Uterus (tissue), 2 donors: ENCODE data around the gene HOXD12.

Experiments
- POLR2A ChIP-seq, 2 donors: fragments of 450-650 bp; IDR thresholded peaks; one replicate each; pipeline ENCODE4 v1.6.1; 2016; ENCODE audit warnings: antibody characterized with exemption in 2 of 2, mild to moderate bottlenecking in 1 of 2, moderate library complexity in 1 of 2
- TF ChIP-seq, protein P1 (sequence below), 4 experiments: fragments of 200-600 bp in 2 of 4; fragments of 450-650 bp in 2 of 4; sonication (generic) in 2 of 4; IDR thresholded peaks; one replicate each; pipeline ENCODE4 v1.5.1; 2016 to 2019; ENCODE audit warnings: antibody characterized with exemption in 4 of 4, mild to moderate bottlenecking in 2 of 4, moderate library complexity in 1 of 4

DNA sequence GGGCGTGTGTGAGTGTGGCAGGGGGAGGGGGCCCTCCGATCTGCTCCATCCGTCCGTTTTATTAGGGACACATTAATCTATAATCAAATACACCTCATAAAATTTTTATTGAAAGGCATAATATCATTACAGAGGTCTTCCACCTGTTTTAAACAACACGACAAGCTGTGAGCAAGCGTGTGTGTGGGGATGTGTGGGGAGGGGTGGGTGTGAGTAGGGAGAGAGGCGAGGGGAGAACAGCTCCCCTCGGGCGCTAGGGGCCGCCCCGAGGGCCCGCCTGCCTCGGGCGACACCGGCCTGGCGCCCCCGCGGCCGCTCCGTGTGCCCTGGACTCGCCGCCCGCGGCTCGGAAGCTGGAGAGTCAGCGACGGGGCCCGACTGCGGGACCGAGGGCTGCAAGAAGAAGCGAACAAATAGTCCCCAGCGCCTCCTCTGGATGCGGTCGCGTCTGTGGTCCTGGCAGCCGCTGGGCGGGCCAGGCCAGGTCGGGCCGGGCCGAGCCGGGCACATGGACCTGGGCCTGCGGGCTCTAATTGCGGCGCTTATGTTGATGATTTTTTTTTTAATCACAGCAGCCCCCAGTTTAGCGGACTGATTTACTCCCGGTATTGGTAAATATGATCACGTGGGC is 22.6 kb downstream of the HOXD12 start:
- TF ChIP-seq, protein P1, sequence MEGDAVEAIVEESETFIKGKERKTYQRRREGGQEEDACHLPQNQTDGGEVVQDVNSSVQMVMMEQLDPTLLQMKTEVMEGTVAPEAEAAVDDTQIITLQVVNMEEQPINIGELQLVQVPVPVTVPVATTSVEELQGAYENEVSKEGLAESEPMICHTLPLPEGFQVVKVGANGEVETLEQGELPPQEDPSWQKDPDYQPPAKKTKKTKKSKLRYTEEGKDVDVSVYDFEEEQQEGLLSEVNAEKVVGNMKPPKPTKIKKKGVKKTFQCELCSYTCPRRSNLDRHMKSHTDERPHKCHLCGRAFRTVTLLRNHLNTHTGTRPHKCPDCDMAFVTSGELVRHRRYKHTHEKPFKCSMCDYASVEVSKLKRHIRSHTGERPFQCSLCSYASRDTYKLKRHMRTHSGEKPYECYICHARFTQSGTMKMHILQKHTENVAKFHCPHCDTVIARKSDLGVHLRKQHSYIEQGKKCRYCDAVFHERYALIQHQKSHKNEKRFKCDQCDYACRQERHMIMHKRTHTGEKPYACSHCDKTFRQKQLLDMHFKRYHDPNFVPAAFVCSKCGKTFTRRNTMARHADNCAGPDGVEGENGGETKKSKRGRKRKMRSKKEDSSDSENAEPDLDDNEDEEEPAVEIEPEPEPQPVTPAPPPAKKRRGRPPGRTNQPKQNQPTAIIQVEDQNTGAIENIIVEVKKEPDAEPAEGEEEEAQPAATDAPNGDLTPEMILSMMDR (IDR thresholded peaks at IDR 0.05), result no peak
- TF ChIP-seq POLR2A (IDR thresholded peaks at IDR 0.05), result no peak
